PC-9 (cell line): ENCODE results near the gene GRIA1. TPM values are rescaled to one million over a fixed set of nuclear protein-coding genes. Genes with fewer than 3 reads are reported as not detected.

Experiments
- BruUV-seq: library from RNA; stranded (reverse); fragments of 400-500 nt; replicated peaks from 2 replicates; lab custom pipeline; 2021; lab: Mats Ljungman, UMichigan
- CTCF ChIA-PET: fragments of 300-600 bp; sonication (Branson Sonifier 250); formaldehyde crosslinking; loops from one replicate; lab custom pipeline; 2022; ENCODE audit warnings: antibody characterized with exemption; lab: Charles Lee
- POLR2A ChIA-PET: fragments of 300-600 bp; sonication (Branson Sonifier 250); formaldehyde crosslinking; loops from one replicate; lab custom pipeline; 2022; ENCODE audit warnings: antibody characterized with exemption; ENCODE audit not compliant: unreplicated experiment; lab: Charles Lee
- DNase-seq, 2 experiments: peaks; one replicate each; pipeline versions ENCODE4 v3.0.0 to v3.0.0-alpha.2; 2015 to 2022; ENCODE audit warnings: mixed read lengths in 1 of 2
- H2AFZ ChIP-seq: fragments of 200-600 bp; sonication (generic); 2 replicates; pipeline ENCODE4 v1.8.1; 2017; ENCODE audit warnings: antibody characterized with exemption
- H3F3A ChIP-seq: fragments of 200-600 bp; sonication (generic); 2 replicates; pipeline ENCODE4 v1.8.1; 2017; ENCODE audit warnings: antibody characterized with exemption, mild to moderate bottlenecking, low read depth; ENCODE audit not compliant: insufficient read depth
- H3K27ac ChIP-seq: fragments of 200-600 bp; sonication (generic); 2 replicates; pipeline ENCODE4 v1.6.1; 2016; ENCODE audit warnings: mixed run types
- H3K27me3 ChIP-seq: fragments of 200-600 bp; sonication (generic); 2 replicates; pipeline ENCODE4 v1.6.1; 2016; ENCODE audit warnings: low read depth, mixed run types; ENCODE audit not compliant: insufficient read depth
- H3K36me3 ChIP-seq: fragments of 200-600 bp; sonication (generic); 2 replicates; pipeline ENCODE4 v1.6.1; 2016; ENCODE audit warnings: low read depth, mixed run types
- H3K4me1 ChIP-seq: fragments of 200-600 bp; sonication (generic); replicated peaks from 2 replicates; pipeline ENCODE4 v1.6.1; 2016; ENCODE audit warnings: mixed run types; ENCODE audit not compliant: insufficient read depth
- H3K4me2 ChIP-seq: fragments of 200-600 bp; sonication (generic); 2 replicates; pipeline ENCODE4 v1.6.1; 2017; ENCODE audit warnings: mixed run types
- H3K4me3 ChIP-seq: fragments of 200-600 bp; sonication (generic); 2 replicates; pipeline ENCODE4 v1.6.1; 2016; ENCODE audit warnings: mixed run types
- H3K79me2 ChIP-seq: fragments of 200-600 bp; sonication (generic); 2 replicates; pipeline ENCODE4 v1.6.1; 2017; ENCODE audit warnings: low read depth, mixed run types
- H3K9me2 ChIP-seq: fragments of 200-600 bp; sonication (generic); 2 replicates; pipeline ENCODE4 v1.8.1; 2017; ENCODE audit warnings: mild to moderate bottlenecking; ENCODE audit not compliant: insufficient read depth
- H3K9me3 ChIP-seq: fragments of 200-600 bp; sonication (generic); 2 replicates; pipeline ENCODE4 v1.8.1; 2016; ENCODE audit warnings: low read depth; ENCODE audit not compliant: insufficient read depth
- H4K20me1 ChIP-seq: fragments of 200-600 bp; sonication (generic); 2 replicates; pipeline ENCODE4 v1.8.1; 2017; ENCODE audit not compliant: insufficient read depth
- CTCF ChIP-seq: fragments of 200-600 bp; sonication (generic); conservative IDR thresholded peaks from 2 replicates; pipeline ENCODE4 v1.6.1; 2017; ENCODE audit warnings: mixed run types, antibody characterized with exemption, mild to moderate bottlenecking, moderate library complexity
- EZH2 ChIP-seq: fragments of 200-600 bp; sonication (generic); IDR thresholded peaks from 2 replicates; pipeline ENCODE4 v1.8.0; 2017; ENCODE audit warnings: antibody characterized with exemption, low read depth
- intact Hi-C: fragments of 100-400 bp; cut with micrococcal nuclease; formaldehyde crosslinking; loops from one replicate; pipeline ENCODE4 v1.10.0; 2022; ENCODE audit not compliant: unreplicated experiment
- total RNA-seq: library from RNA; stranded (reverse); gene quantifications from 2 replicates; pipeline ENCODE4 v1.2.3, GENCODE V29; 2021

The GRIA1 gene
- total RNA-seq, 1 experiment from 2014 or later = not detected

DNA sequence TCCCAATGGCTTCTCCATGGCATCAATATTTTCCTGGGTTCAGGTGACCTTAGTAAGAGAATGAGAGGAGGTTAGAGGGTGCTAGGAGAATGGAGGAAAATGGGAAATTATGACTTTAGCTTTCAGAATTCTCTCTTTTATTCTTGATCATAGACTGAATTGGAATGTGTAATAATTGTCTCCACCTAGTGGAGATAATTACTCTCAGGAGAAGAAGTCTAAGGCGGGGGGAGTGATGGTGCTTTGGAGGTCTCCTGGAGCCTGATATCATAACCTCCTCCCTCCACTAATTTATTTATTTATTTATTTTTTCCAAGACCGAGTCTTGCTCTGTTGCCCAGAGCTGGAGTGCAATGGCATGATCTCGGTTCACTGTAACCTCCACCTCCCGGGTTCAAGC, 221.3 kb downstream of the GRIA1 start:
- no peak overlapping the region for H3K27ac ChIP-seq
- ChIA-PET POLR2A (no interaction called here), CTCF (no interaction called here)
- intact Hi-C loops = no loop called here
- H3K36me3 ChIP-seq = no peaks in the 10 kb centered on the region
- H3F3A ChIP-seq = no peaks in the 10 kb centered on the region
- DNase-seq = no peak
- H3K4me3 ChIP-seq = no peak overlapping the region
- H2AFZ ChIP-seq = no peak overlapping the region
- TF ChIP-seq CTCF (no peak), EZH2 (no peak)
- no peaks in the 10 kb centered on the region for H3K9me2 ChIP-seq
- no peaks in the 10 kb centered on the region for H3K79me2 ChIP-seq
- H4K20me1 ChIP-seq = no peaks in the 10 kb centered on the region
- no peaks in the 10 kb centered on the region for H3K9me3 ChIP-seq
- no TSS peak for BruUV-seq
- no peaks in the 10 kb centered on the region for H3K4me1 ChIP-seq
- H3K4me2 ChIP-seq = no peak overlapping the region
- no peaks in the 10 kb centered on the region for H3K27me3 ChIP-seq

GRCh38 chr5:153712946-153713345, 222.5 kb downstream of the GRIA1 start:
- Histone ChIP-seq H2AFZ (no peak overlapping the region), H3K4me3 (no peak overlapping the region), H3K4me1 (no peaks in the 10 kb centered on the region), H3K4me2 (no peak overlapping the region), H3K9me3 (no peaks in the 10 kb centered on the region), H3K9me2 (no peaks in the 10 kb centered on the region), H3F3A (no peaks in the 10 kb centered on the region), H3K27ac (no peak overlapping the region), H4K20me1 (no peaks in the 10 kb centered on the region), H3K27me3 (no peaks in the 10 kb centered on the region), H3K79me2 (no peaks in the 10 kb centered on the region), H3K36me3 (no peaks in the 10 kb centered on the region)
- ChIA-PET CTCF (no interaction called here), POLR2A (no interaction called here)
- intact Hi-C loops = no loop called here
- no peak for TF ChIP-seq CTCF
- no peak for TF ChIP-seq EZH2
- no TSS peak for BruUV-seq
- DNase-seq = no peak

- ChIA-PET POLR2A (interaction anchor here (0.6 kb wide), 1 partner anchor 238 kb away, joined by 4 read pairs; no protein-coding TSS in a partner anchor), CTCF (no interaction called here)
- intact Hi-C loops = loop anchor here (2.0 kb wide), 1 partner anchor 217 kb away; no protein-coding TSS in a partner anchor
- no peaks in the 10 kb centered on the region for H3F3A ChIP-seq
- H3K9me2 ChIP-seq = no peaks in the 10 kb centered on the region
- H3K27me3 ChIP-seq = no peaks in the 10 kb centered on the region
- H3K4me2 ChIP-seq = no peak overlapping the region
- H3K36me3 ChIP-seq = no peaks in the 10 kb centered on the region
- no peaks in the 10 kb centered on the region for H3K4me1 ChIP-seq
- TF ChIP-seq EZH2 = no peak
- no peak for TF ChIP-seq CTCF
- no peaks in the 10 kb centered on the region for H3K9me3 ChIP-seq
- no peak overlapping the region for H2AFZ ChIP-seq
- DNase-seq = no peak
- H3K79me2 ChIP-seq = no peaks in the 10 kb centered on the region
- no peaks in the 10 kb centered on the region for H4K20me1 ChIP-seq
- no peak overlapping the region for H3K27ac ChIP-seq
- H3K4me3 ChIP-seq = no peak overlapping the region
- BruUV-seq = no TSS peak
Observed at GRCh38 chr5:153713943-153714342, 223.5 kb downstream of the GRIA1 start.
